HG02943 (cell line): ENCODE data around the gene CSF3.

Experiments
- ATAC-seq: cut with Tn5 transposase; IDR thresholded peaks from one replicate; pipeline ENCODE4 v1.9.1; 2021; ENCODE audit warnings: mild to moderate bottlenecking, low read depth, moderate library complexity; ENCODE audit not compliant: unreplicated experiment

CSF3 gene

DNA sequence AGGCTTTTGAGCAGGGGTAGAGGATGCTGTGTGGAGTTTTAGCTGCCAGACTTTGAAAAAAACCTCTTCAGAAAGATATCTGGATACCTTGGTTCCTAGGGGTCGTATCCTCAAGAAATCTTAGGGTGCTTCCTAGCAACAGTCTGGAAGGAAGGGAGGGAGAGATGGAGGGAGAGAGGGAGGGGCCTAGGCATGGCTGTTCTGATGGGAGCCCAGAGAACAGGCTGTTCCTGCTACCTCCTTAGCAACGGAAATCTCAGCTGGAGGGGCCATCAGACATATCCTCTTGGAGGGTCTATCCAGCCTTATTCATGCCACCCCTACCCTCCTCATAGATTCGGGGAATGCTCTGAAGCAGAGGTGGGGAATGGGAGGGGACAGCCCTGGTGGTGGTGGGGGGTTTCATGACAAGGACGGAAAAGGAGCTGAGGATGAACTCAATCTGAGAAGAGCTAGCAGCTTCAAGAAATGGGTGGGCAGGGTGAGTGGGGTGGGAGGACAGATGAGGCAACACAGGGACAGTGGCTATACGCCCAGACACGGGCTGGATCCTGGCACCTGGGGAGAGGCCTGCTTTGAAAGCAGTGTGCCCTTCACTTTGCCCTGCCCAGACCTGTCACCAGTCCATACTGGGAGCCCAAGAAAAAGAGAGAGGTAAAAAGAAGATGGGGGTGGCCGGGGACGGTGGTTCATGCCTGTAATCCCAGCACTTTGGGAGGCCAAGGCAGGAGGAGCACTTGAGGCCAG, 44.7 kb downstream of the CSF3 start:
- ATAC-seq: no peak

DNA sequence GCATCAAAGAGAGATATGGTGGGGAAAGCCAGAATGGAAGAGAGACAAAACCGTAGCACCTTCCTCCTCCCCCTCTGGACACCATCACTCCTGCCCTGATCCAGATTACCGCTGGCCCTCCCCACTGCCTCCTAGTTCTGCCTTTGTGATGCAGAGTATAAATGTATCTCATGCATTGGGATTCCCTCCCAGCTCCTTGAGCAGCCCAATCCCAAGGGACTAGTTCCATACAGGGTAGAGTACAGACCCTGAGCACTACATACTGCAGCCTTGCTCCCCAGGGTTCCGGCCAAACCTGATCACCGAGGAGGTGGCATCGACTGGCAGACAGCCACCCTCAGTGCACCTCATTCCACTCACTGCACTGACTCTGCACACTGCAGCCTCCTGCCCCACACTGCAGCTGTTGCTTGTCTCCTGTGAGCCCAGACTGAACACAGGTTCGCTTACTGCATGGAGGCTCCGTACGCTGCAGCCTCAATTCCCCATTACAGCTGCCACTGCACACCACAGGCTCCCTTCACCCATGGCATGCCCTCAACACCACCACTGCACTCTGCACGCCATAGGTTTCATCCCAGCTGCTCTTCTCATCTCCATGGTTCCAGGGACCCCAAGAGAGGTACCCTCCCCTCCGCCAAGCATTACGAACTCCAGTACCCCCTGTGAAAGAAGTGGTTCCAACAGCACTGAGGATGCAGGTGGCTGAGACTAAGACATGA, 45.8 kb downstream of the CSF3 start:
- ATAC-seq: no peak

- ATAC-seq: no peak
These were observed 46.4 kb downstream of the CSF3 start for GRCh38 chr17:40061609-40062038.

DNA sequence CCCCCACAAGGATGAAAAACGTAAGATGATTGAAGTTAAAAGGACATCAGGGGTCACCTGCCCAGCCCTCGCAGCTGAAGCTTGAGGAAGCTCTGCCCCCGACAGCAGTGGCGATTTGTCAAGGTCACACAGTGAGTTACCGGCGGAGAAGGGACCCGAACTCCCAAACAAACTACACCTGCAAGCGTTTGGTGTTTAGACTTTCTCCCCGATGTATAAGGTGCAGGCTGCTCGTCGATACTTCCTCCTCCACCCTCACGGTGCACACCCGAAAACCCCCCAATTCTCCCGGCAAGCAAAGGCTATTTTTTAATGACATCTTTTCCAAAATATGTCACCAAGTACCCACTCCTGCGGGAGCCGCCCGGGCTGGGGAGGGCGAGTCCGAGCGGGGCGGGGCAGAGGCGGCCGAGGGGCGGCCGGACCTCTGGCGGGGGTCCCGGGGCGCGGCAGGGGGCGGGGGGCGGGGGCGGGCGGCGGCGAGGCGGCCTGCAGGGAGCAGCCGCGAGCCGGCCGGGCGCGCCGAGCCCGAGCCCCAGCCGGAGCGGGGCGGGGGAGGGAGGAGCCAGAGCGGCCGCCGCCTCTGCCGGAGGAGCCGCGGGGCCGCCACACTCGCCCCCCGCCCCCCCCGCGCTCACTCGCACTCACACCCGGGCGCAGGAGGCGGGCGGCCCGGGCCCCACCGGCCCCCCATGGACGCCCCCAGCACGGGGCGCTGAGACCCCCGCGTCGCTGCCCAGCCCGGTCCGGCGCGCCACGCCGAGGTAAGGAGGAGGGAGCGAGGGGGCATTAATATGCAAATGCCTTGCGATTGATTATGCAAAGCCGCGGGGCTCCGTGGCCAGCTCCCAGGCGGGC, 47.3 kb downstream of the CSF3 start, which contains the start of gene THRA:
Gene THRA, plus strand, starts transcription at position 637 of the 858 bp plus-strand sequence. CDS start 11,524 bp downstream, outside the sequence.
- no peak for ATAC-seq

GRCh38 chr17:40063187-40063771, 48.0 kb downstream of the CSF3 start:
- no peak for ATAC-seq

GRCh38 chr17:40063901-40064531, 48.8 kb downstream of the CSF3 start:
- ATAC-seq: no peak

GRCh38 chr17:40064971-40065768, 49.9 kb downstream of the CSF3 start:
- no peak for ATAC-seq

DNA sequence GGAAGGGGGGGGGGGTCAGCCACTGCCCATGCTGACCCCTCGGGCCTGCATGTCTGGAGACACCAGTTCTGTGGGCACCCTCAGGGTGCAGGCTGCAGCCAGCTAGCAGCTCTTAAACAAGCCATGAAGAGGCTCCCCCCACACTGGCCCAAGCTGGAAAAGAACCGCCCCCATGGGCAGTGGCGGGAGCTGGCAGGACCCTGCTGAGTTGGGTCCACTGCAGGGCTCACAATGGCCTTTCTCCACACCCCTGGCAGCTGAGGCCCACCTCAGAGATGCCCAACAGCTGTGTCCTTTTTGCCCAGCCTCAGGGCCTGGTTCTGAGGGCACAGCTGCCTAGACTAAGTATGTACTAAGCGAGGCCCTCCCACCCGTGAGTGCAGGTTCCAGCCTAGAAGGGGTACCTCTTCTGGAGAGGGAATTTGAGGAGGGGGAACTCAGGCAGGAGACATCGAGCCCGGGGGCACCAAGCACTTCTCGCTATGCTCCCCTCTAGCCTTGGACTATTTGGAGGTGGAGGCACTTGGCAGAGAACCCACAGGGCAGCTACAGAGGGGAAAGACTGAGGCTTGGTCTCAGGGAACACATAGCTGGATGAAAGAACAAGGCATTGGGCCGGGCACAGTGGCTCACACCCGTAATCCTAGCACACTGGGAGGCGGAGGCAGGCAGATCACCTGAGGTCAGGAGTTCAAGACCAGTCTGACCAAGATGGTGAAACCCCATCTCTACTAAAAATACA, 50.7 kb downstream of the CSF3 start:
- ATAC-seq: no peak
